Measurements from ENCODE around the gene STMN3.
"Not testable (repeated sequence)": the region's sequence is repeated elsewhere in the genome, so short reads cannot be mapped to it uniquely, and the experiment has no call there.

The STMN3 gene

DNA sequence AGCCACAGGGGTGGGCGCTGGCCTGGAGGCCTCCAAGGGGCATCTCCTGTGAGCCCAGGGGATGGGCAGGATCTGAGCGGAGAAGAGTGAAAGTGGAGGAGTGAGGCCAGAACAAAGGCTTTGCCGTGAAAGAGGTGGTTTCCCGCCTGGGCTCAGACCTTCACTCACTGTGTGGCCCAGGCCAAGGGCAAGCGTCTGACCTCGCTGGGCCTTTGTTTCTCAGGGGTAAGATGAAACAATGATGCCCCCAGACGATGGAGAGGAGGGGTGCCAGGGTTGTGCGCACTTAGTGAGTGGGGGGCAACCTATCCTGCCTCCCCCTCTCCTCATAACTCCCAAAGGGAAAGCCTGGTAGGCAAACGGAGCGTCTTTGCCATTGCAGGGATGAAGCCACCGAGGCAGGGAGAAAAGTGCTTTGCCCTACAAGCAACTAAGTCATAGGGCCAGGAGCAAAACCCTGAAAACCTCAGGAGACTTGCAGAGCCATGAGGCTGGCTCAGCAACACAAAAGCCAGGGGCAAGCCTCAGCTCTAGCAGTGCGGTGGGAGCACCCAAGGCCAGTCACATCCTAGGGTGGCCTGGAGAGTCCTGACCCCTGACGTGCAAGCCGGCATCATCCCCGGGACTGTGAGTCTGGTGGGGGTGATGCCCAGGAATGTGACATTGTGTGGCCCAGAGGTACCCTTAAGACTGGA, 897 bp upstream of the STMN3 start:
- DNase-seq = no peak

GRCh38 chr20:63652192-63652980, 838 bp downstream of the STMN3 start:
- peak; percentile 80 for DNase-seq

GRCh38 chr20:63651942-63652191, 1.4 kb downstream of the STMN3 start:
- DNase-seq = peak; percentile 53

- not testable (repeated sequence) for DNase-seq
Observed at GRCh38 chr20:63650486-63650885, 2.7 kb downstream of the STMN3 start.

GRCh38 chr20:63648895-63649589, 4.2 kb downstream of the STMN3 start:
- DNase-seq = peak; percentile 86

GRCh38 chr20:63648190-63648589, 5.0 kb downstream of the STMN3 start:
- no peak for DNase-seq

- no peak for DNase-seq
Observed at GRCh38 chr20:63645218-63645617, 8.0 kb downstream of the STMN3 start.

DNA sequence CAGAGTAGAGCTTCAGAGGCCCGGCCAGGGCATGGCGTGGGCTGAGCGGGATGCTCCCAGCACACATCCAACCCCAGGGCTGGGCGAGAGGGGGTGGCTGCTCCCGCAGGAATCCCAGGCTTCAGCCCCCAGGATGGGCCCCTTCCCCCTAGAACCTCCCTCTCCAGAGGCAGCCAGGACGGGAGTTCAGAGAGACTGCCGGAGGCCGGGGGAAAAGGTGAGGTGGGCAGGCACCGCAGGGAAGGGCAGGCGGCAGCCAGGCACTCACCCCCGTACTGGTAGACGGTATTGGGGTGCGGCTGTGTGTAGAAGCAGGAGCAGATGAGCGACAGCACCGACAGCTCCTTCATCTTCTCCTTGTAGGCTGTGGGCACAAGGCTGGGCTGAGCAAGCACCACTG, 9.3 kb downstream of the STMN3 start:
- no peak for DNase-seq

DNA sequence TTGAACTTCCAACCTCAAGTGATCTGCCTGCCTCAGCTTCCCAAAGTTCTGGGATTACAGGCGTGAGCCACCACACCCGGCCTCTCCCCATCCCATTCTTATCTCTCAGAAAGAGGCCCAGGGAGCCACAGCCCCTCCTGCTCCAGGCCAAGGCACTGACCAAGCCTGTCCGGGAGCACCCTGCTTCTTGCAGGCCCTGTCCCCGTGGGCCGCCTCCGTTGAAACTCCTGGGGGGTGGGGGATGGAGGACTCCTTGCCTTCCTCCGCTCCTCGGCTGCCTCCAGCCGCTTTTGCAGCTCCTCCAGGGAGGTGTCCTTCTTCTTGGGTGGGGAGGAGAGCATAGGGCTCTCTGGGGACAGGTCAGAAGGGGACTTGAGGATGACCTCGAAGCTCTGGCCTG, 9.7 kb downstream of the STMN3 start:
- no peak for DNase-seq

- peak; percentile 43 for DNase-seq
Observed at GRCh38 chr20:63642527-63643247, 10.5 kb downstream of the STMN3 start.

GRCh38 chr20:63641792-63642523, 11.3 kb downstream of the STMN3 start:
- peak; percentile 96 for DNase-seq

GRCh38 chr20:63641146-63641791, 12.0 kb downstream of the STMN3 start:
- DNase-seq = no peak

- not testable (repeated sequence) for DNase-seq
Observed at GRCh38 chr20:63640686-63641085, 12.5 kb downstream of the STMN3 start.

GRCh38 chr20:63640086-63640485, 13.1 kb downstream of the STMN3 start:
- DNase-seq = no peak

DNA sequence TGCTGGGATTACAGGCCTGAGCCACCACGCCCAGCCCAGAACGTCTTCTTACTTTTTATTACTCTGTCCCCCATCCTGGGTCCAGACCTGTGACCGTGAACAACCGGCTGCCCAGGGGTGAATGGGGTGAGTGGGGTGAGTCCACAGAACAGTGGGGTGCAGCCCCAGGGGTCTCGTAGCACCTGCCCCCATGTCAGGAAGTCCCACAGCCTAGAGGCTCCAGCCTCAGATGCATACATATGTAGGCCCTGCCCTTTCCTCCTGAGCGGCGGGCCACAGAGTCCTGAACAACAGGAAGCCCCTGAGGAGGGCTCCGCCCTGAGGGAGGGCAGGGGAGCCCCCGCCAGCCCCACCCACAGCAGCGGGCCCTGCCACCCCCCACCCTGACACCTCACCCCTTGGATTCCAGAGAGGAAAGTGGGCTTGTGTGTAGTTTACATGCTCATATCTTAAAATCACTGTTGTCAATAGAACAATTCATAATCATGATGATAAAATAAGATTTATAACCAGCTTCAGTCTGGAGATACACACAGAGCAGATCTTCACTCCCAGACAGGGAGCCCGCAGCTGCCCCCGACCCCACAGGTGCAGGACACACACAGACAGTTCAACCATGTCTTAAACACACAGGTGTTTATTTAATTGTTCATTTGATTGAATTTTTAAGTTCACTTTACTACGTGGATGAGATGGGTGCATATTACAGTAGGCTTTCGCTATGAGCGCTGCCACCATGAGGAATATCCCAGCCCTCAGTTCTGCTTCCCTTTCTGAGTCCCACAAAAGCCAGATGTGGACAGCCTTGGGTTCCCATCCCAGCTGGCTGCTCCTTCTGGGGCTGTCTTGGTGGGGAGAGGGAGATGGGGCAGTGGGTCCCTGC, 13.9 kb downstream of the STMN3 start:
- no peak for DNase-seq

GRCh38 chr20:63636752-63637628, 16.2 kb downstream of the STMN3 start:
- DNase-seq = no peak

DNA sequence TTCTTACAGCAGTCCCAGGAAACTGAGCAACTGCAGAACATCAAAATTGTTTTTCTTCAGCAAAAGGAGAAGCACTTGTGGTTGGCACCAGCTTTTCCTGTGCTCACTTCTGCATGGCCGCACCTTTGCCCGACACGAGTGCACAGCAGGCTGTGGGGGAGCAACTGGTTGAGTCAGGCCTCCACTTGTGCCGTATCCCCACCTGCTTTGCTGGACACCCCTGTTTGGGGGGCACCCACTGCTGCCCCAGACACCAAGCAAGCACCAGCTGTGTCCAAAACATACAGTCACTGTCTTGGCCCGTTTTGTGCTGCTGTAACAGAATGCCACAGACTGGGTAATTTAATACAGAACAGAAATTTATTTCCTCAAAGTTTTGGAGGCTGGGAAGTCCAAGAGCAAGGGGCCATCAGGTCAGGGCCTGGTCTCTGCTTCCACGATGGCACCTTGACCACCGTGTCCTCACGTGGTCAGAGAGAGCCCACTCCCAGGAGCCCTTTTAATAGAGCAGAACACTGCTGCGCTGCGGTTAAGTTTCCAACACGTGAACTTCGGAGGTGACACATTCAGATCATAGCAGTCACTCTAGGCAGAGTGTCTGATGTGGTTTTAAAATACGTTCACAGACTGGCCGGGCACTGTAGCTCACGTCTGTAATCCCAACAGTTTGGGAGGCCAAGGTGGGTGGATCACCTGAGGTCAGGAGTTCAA, 17.6 kb downstream of the STMN3 start:
- DNase-seq = no peak

GRCh38 chr20:63633732-63634131, 19.5 kb downstream of the STMN3 start:
- DNase-seq = no peak

DNA sequence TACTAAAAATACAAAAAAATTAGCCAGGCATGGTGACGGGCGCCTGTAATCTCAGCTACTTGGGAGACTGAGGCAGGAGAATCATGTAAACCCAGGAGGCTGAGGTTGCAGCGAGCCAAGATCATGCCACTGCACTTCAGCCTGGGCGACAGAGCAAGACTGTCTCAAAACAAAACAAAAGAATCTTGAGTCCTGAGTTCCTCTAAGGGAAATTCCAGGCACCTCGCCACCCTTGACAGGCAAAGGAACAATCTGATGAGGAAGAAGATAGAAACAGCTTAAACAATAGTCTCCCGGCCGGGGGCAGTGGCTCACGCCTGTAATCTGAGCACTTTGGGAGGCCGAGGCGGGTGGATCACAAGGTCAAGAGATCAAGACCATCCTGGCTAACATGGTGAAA, 21.8 kb downstream of the STMN3 start:
- DNase-seq = not testable (repeated sequence)

All from NCI-H146 (cell line).